ENCODE results near the gene SARDH. TPM values are rescaled to one million over a fixed set of nuclear protein-coding genes. Genes with fewer than 3 reads are reported as not detected.

Gene SARDH
- total and polyA plus RNA-seq, 9 of the 15 experiments (the other 6 are each of a cell fraction or from before 2014, with no cell fraction given) = 0.14 TPM; not detected in 8

DNA sequence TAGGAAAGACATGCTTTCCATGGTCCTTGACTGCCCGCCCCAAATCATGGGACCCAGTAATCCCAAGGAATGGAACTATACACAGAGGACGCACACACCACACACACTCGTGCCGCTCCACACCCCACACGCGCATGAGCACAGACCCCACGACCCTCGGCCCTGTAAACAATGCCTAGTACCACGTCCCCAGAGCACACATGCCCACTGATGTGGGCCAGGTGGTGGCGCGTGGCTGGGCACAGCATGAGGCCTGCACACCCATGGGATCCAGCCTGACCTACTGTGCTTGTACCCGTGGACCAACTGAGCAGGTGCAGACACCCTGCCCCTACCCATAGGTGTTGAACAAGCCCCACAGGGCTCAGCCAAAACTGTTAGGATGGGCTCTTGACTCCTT is 101.2 kb downstream of the SARDH start:
- Histone ChIP-seq H3K9me1 (ENCODE audit: control insufficient read depth, insufficient read depth, low read length) (peaks cover 3% of the 10 kb centered on the region), H2AFZ (ENCODE audit: low read depth, low read length) (no peak overlapping the region), H3K27me3 (ENCODE audit: control insufficient read depth in 2 of 2, insufficient read depth in 2 of 2, low read length in 2 of 2) (peaks cover 1 to 80% of the 10 kb centered on the region in 2 experiments; a peak in 4 of 5 replicates), H3K27ac (ENCODE audit: extremely low read depth, low read depth, low read length) (no peak overlapping the region), H3K9ac (ENCODE audit: insufficient read depth in 1 of 2, low read depth in 2 of 2, low read length in 2 of 2) (no peak overlapping the region), H3K9me3 (replicated peaks; ENCODE audit: control insufficient read depth, insufficient read depth, low read depth, low read length) (no peaks in the 10 kb centered on the region), H3K4me2 (ENCODE audit: insufficient read depth, low read length) (no peak overlapping the region), H3K4me1 (replicated peaks in 1 of 2; ENCODE audit: control insufficient read depth in 2 of 2, insufficient read depth in 2 of 2, low read length in 2 of 2) (peaks cover 0 to 8% of the 10 kb centered on the region in 2 experiments; a peak in 3 of 5 replicates), H4K20me1 (replicated peaks; ENCODE audit: control insufficient read depth, insufficient read depth, low read length) (peaks cover 16% of the 10 kb centered on the region), H3K36me3 (ENCODE audit: control insufficient read depth, insufficient read depth, low read length) (no peaks in the 10 kb centered on the region), H3K79me2 (ENCODE audit: control insufficient read depth, insufficient read depth, low read length) (no peaks in the 10 kb centered on the region), H3K4me3 (no peak overlapping the region)
- BruUV-seq (replicated peaks) = no TSS peak
- WGBS (ENCODE audit: insufficient coverage, low coverage, missing lambda C conversion rate) = 0% methylated on average over 12 of the region's 12 CpGs
- no peak for DNase-seq (ENCODE audit: extremely low read depth in 1 of 4, low spot score in 3 of 4)
- TF ChIP-seq NFE2L1 (tag; IDR thresholded peaks at IDR 0.05; ENCODE audit: borderline replicate concordance, low read depth) (no peak), NR2C1 (IDR thresholded peaks at IDR 0.05) (no peak), NR2C1 (tag; IDR thresholded peaks at IDR 0.05) (no peak), SNRNP70 (optimal IDR thresholded peaks at IDR 0.05; ENCODE audit: low read depth, low read length) (no peak), ZNF263 (CRISPR knock-in tag; IDR thresholded peaks at IDR 0.05; ENCODE audit: borderline replicate concordance) (no peak), ZC3H4 (CRISPR knock-in tag; IDR thresholded peaks at IDR 0.05; ENCODE audit: borderline replicate concordance) (no peak), SUPT5H (IDR thresholded peaks at IDR 0.05) (no peak), ZBTB8A (IDR thresholded peaks at IDR 0.05; ENCODE audit: partially characterized antibody) (no peak), NFE2 (IDR thresholded peaks at IDR 0.05; ENCODE audit: low read depth) (no peak), HLTF (IDR thresholded peaks at IDR 0.05) (no peak), ETS2 (tag; IDR thresholded peaks at IDR 0.05; ENCODE audit: borderline replicate concordance, poor library complexity, severe bottlenecking) (no peak), ZNF354B (CRISPR knock-in tag; IDR thresholded peaks at IDR 0.05) (no peak)
- TF ChIP-seq, protein P1, sequence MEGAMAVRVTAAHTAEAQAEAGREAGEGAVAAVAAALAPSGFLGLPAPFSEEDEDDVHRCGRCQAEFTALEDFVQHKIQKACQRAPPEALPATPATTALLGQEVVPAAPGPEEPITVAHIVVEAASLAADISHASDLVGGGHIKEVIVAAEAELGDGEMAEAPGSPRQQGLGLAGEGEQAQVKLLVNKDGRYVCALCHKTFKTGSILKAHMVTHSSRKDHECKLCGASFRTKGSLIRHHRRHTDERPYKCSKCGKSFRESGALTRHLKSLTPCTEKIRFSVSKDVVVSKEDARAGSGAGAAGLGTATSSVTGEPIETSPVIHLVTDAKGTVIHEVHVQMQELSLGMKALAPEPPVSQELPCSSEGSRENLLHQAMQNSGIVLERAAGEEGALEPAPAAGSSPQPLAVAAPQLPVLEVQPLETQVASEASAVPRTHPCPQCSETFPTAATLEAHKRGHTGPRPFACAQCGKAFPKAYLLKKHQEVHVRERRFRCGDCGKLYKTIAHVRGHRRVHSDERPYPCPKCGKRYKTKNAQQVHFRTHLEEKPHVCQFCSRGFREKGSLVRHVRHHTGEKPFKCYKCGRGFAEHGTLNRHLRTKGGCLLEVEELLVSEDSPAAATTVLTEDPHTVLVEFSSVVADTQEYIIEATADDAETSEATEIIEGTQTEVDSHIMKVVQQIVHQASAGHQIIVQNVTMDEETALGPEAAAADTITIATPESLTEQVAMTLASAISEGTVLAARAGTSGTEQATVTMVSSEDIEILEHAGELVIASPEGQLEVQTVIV (CRISPR knock-in tag; IDR thresholded peaks at IDR 0.05; ENCODE audit: borderline replicate concordance) = no peak
- TF ChIP-seq, protein P2, sequence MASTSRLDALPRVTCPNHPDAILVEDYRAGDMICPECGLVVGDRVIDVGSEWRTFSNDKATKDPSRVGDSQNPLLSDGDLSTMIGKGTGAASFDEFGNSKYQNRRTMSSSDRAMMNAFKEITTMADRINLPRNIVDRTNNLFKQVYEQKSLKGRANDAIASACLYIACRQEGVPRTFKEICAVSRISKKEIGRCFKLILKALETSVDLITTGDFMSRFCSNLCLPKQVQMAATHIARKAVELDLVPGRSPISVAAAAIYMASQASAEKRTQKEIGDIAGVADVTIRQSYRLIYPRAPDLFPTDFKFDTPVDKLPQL (IDR thresholded peaks at IDR 0.05; ENCODE audit: extremely low read depth, insufficient read length) = no peak
- TF ChIP-seq, protein P3, sequence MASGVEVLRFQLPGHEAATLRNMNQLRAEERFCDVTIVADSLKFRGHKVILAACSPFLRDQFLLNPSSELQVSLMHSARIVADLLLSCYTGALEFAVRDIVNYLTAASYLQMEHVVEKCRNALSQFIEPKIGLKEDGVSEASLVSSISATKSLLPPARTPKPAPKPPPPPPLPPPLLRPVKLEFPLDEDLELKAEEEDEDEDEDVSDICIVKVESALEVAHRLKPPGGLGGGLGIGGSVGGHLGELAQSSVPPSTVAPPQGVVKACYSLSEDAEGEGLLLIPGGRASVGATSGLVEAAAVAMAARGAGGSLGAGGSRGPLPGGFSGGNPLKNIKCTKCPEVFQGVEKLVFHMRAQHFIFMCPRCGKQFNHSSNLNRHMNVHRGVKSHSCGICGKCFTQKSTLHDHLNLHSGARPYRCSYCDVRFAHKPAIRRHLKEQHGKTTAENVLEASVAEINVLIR (CRISPR knock-in tag; IDR thresholded peaks at IDR 0.05) = no peak
- TF ChIP-seq, protein P4, sequence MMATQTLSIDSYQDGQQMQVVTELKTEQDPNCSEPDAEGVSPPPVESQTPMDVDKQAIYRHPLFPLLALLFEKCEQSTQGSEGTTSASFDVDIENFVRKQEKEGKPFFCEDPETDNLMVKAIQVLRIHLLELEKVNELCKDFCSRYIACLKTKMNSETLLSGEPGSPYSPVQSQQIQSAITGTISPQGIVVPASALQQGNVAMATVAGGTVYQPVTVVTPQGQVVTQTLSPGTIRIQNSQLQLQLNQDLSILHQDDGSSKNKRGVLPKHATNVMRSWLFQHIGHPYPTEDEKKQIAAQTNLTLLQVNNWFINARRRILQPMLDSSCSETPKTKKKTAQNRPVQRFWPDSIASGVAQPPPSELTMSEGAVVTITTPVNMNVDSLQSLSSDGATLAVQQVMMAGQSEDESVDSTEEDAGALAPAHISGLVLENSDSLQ (IDR thresholded peaks at IDR 0.05) = no peak
- ChIA-PET POLR2A (interaction anchor here (0.5 kb wide), 1 partner anchor 55 kb away, joined by 3 read pairs; no protein-coding TSS in a partner anchor), CTCF (ENCODE audit: low intra/inter-chr PET ratio) (no interaction called here)
- no peak for FAIRE-seq
- ATAC-seq = no peak
- in situ Hi-C loops (cut with MboI) (no loop called here), intact Hi-C loops (cut with micrococcal nuclease) (no loop called here)
